ENCODE data around the gene ERF. TPM values are rescaled to one million over a fixed set of nuclear protein-coding genes. Genes with fewer than 3 reads are reported as not detected.

The ERF gene
- total and polyA plus RNA-seq, 10 of the 15 experiments (the other 5 are each of a cell fraction or from before 2014, with no cell fraction given): 0.02 to 51.8 (median 14.4) TPM

DNA sequence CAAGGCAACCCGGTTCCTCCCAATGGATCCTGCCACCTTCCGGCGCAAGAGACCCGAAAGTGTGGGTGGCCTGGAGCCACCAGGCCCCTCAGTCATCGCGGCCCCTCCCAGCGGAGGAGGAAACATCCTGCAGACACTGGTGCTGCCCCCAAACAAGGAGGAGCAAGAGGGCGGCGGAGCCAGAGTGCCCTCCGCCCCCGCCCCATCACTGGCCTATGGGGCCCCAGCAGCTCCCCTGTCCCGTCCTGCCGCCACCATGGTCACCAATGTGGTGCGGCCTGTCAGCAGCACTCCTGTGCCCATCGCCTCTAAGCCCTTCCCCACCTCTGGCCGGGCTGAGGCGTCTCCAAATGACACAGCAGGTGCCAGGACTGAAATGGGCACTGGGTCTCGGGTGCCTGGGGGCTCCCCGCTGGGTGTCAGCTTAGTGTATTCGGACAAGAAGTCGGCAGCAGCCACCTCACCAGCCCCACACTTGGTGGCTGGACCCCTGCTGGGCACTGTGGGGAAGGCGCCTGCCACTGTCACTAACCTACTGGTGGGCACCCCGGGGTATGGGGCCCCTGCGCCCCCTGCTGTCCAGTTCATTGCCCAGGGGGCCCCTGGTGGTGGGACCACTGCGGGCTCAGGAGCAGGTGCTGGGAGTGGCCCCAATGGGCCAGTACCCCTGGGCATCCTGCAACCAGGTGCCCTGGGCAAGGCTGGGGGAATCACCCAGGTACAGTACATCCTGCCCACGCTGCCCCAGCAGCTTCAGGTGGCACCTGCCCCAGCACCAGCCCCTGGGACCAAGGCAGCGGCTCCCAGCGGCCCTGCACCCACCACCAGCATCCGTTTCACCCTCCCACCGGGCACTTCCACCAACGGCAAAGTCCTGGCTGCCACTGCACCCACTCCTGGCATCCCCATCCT lies 35.9 kb upstream of the ERF start:
- no peak overlapping the region for H3K4me3 ChIP-seq
- H3K27me3 ChIP-seq (replicated peaks in 1 of 2; ENCODE audit: control insufficient read depth in 2 of 2, insufficient read depth in 2 of 2, low read length in 1 of 2): no peaks in the 10 kb centered on the region
- no TSS peak for BruUV-seq (replicated peaks)
- H3K27ac ChIP-seq (ENCODE audit: control insufficient read depth, insufficient read depth): no peak overlapping the region
- H4K20me1 ChIP-seq (ENCODE audit: control insufficient read depth, insufficient read depth): no peaks in the 10 kb centered on the region
- RAD21 ChIA-PET (ENCODE audit: unreplicated experiment): no interaction called here
- H3K9me3 ChIP-seq (replicated peaks; ENCODE audit: control insufficient read depth, insufficient read depth, low read length): no peaks in the 10 kb centered on the region
- intact Hi-C loops (cut with micrococcal nuclease; ENCODE audit: unreplicated experiment): no loop called here
- no peak overlapping the region for H2AFZ ChIP-seq (ENCODE audit: control insufficient read depth, low read depth, low read length)
- CTCF ChIA-PET: no interaction called here
- H3K4me2 ChIP-seq (ENCODE audit: control insufficient read depth, insufficient read depth): no peak overlapping the region
- TF ChIP-seq POLR2AphosphoS2 (IDR thresholded peaks at IDR 0.05; ENCODE audit: low read depth, low read length) (no peak), RAD21 (IDR thresholded peaks at IDR 0.05; ENCODE audit: insufficient read depth, low read depth, low read length) (peak; percentile 35), CHD2 (IDR thresholded peaks at IDR 0.05; ENCODE audit: borderline replicate concordance, low read depth, low read length) (no peak), CTCF (IDR thresholded peaks at IDR 0.05 in 2 of 3, conservative IDR thresholded peaks at IDR 0.05 in 1 of 3; ENCODE audit: control insufficient read depth in 2 of 3, extremely low read depth in 1 of 3, insufficient read depth in 1 of 3, low read depth in 3 of 3, low read length in 3 of 3) (peak; percentile 49 to 73 (median 63)), SMARCA5 (IDR thresholded peaks at IDR 0.05) (0 out of 2 replicates have a peak, but pooled peaks have one; percentile 35), POLR2A (IDR thresholded peaks at IDR 0.05; ENCODE audit: low read depth, low read length) (0 out of 2 replicates have a peak, but pooled peaks have one; percentile 42), RUNX3 (IDR thresholded peaks at IDR 0.05; ENCODE audit: low read length) (peak; percentile 9; the same call in 1 of the 2 replicates), YY1 (IDR thresholded peaks at IDR 0.05; ENCODE audit: low read depth, low read length) (0 out of 2 replicates have a peak, but pooled peaks have one; percentile 29), SMC3 (IDR thresholded peaks at IDR 0.05; ENCODE audit: borderline replicate concordance, low read length) (peak; percentile 39; the same call in 1 of the 2 replicates), GATAD2B (conservative IDR thresholded peaks at IDR 0.05; ENCODE audit: low read depth) (no peak)
- TF ChIP-seq, protein P1, sequence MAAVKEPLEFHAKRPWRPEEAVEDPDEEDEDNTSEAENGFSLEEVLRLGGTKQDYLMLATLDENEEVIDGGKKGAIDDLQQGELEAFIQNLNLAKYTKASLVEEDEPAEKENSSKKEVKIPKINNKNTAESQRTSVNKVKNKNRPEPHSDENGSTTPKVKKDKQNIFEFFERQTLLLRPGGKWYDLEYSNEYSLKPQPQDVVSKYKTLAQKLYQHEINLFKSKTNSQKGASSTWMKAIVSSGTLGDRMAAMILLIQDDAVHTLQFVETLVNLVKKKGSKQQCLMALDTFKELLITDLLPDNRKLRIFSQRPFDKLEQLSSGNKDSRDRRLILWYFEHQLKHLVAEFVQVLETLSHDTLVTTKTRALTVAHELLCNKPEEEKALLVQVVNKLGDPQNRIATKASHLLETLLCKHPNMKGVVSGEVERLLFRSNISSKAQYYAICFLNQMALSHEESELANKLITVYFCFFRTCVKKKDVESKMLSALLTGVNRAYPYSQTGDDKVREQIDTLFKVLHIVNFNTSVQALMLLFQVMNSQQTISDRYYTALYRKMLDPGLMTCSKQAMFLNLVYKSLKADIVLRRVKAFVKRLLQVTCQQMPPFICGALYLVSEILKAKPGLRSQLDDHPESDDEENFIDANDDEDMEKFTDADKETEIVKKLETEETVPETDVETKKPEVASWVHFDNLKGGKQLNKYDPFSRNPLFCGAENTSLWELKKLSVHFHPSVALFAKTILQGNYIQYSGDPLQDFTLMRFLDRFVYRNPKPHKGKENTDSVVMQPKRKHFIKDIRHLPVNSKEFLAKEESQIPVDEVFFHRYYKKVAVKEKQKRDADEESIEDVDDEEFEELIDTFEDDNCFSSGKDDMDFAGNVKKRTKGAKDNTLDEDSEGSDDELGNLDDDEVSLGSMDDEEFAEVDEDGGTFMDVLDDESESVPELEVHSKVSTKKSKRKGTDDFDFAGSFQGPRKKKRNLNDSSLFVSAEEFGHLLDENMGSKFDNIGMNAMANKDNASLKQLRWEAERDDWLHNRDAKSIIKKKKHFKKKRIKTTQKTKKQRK (IDR thresholded peaks at IDR 0.05; ENCODE audit: low read depth, low read length): no peak
- SMC1A ChIA-PET (ENCODE audit: uncharacterized antibody, unreplicated experiment): no interaction called here
- FAIRE-seq (no peak), DNase-seq (ENCODE audit: low read depth, low spot score) (no peak), ATAC-seq (peak; percentile 90)
- no peak overlapping the region for H3K9ac ChIP-seq (ENCODE audit: control insufficient read depth, insufficient read depth, low read length)
- H3K79me2 ChIP-seq (ENCODE audit: control insufficient read depth, insufficient read depth, low read length): peaks cover 5% of the 10 kb centered on the region
- in situ Hi-C loops (cut with MboI): no loop called here
- peaks cover 22 to 33% of the 10 kb centered on the region in 2 experiments for H3K36me3 ChIP-seq (ENCODE audit: control insufficient read depth in 2 of 2, insufficient read depth in 2 of 2, low read length in 1 of 2)
- 69% methylated on average over 31 of the region's 31 CpGs for WGBS (ENCODE audit: insufficient coverage, insufficient replicate concordance, low lambda C conversion rate, missing lambda C conversion rate)
- POLR2A ChIA-PET: no interaction called here
- peaks cover 6% of the 10 kb centered on the region for H3K4me1 ChIP-seq (ENCODE audit: control insufficient read depth, insufficient read depth, low read length)
